Measurements from ENCODE around the gene BORCS6.

The BORCS6 gene

DNA sequence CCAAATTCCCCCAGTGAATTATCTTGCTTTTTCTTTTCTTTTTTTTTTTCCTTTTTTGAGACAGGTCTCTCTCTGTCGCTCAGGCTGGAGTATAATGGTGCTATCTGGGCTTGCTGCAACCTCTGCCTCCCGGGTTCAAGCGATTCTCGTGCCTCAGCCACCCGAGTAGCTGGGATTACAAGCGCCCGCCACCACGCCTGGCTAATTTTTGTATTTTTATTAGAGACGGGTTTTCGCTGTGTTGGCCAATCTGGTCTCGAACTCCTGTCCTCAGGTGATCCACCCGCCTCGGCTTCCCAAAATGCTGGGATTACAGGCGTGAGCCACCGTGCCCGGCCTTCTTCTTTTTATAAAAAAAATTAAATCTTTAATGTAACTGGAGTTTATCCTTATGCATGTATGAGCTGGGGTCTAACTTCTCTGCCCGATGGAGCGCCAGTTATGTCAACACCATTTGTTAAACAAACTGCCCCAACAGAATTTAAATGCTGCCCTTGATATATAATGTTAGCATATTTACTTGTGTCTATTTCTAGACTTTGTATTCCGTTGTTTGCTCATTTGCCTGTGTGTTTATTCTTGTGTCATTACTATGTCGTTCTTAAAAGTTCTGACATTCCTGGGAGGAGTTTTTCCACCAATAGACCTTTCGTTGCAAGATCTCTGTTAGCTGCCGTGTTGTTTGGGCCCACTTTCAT is 20.9 kb upstream of the BORCS6 start:
- no peak for DNase-seq

DNA sequence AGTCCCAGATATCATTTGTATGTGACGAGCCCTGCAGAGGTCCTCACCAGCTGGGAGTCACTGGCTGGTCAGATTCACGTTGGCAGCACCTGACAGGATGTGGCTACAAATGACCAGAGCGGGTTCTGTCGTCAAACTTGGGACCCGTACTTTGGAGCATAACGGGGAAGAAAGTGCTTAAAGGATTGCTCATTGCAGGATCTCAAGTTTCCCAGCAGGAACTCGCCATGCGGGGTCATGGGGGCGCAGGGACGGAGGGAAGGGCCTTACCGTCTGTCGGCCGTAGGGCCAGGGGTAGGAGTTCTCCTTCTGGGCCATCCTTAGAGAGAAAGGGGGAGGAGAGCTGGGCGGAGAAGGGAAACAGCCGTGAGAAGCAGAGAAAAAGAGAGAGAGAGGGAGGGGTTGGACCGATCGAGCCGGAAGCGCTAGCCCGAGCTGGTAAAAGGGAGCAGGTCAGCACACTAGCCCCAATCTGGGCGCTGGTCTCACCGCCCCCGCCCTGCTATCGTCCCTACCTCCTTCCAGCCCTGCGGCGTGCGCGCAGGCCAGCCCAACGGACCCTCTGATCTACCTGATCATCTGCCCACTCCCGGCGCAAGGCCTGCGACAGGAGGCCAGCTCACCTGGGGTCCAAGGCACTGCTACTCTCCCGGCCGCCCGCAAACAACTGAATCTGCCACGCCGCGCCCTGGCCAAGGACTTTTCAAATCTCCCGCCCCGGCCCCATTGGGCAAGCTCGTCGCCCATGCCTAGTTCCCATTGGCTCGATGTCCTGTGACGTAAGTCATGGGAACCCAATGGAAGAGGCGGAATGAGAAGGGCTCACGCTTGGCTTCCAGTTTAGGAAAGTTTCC is 20.2 kb upstream of the BORCS6 start, which contains the start of gene AURKB:
AURKB (minus strand) TSS at position 669 of the 854 bp plus-strand sequence; CDS start at position 318, 351 bp downstream.
- DNase-seq = peak; percentile 99

DNA sequence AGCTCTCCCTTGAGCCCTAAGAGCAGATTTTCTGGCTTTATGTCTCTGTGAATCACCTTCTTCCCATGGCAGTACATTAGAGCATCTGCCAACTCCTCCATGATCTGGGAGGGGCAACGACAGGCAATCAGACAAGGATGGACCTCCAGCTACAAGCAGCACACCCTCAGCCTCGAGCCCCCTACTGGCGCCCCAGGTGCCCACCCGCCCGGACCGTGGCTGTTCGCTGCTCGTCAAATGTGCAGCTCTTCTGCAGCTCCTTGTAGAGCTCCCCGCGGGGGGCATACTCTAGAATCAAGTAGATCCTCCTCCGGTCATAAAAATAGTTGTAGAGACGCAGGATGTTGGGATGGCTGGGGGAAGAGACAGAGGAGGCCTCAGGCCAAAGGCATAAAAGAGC is 16.6 kb upstream of the BORCS6 start:
- DNase-seq = no peak

DNA sequence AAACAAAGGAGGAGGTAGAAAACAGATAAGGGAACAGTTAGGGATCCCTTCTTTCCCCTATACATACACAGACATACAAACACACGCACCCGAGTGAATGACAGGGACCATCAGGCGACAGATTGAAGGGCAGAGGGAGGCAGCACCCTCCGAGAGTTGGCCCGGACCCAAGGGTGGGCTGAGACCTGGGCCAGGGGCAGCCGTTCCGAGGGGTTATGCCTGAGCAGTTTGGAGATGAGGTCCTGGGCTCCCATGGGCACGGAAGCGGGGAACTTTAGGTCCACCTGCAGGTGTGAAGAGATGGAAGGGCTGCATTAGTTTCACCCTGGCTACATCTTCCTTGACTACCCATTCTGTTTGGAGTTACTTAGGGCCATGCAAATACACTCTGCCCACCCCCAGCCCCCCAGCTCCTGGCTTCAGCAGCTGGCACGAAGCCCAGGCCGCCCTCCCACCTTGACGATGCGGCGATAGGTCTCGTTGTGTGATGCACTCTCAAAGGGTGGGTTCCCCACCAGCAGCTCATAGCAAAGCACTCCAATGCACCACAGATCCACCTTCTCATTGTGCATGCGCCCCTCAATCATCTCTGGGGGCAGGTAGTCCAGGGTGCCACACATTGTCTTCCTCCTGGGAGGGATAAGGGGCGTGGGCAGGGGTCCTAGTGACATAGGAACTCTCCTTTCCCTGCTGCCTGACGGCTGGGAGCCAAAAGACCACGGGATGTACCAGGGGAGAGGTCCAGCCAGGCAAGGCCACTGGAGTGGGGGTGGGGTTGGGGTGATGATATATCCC is 15.0 kb upstream of the BORCS6 start:
- no peak for DNase-seq

DNA sequence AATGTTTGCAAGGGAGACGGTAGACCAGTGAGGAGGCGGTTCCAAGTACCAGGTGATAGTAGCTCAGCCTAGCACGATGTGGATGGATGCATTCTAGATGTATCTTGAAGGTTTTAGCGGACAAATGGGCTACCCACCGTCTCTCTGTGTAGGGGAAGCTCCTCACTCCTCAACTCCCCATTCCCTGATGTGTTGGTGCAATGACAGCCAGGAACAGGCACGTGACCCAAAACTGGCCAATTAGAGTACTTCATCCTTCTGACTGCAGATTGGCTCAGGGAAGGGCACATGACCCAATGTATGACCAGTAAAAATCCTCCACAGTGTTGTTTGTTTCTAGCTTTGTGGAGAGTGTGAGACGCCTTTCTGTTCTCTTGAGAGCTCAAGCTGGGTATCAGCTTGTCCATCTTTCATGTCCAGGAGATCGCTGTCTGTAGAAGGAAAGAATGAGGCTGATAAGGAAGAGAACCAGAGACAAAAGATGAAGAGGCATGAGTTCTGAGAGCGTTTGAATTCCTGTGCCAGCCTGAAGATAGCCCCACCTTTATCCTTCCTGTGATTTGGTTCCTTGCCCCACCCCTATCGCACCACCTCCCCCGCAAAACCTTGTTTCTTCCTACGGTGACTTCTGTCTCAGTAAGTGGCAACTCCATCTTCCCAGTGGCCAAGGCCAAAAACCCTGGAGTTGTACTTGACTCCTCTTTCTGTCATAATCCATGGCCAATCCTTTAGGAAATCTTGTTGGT is 2.3 kb upstream of the BORCS6 start:
- DNase-seq = peak; percentile 97

DNA sequence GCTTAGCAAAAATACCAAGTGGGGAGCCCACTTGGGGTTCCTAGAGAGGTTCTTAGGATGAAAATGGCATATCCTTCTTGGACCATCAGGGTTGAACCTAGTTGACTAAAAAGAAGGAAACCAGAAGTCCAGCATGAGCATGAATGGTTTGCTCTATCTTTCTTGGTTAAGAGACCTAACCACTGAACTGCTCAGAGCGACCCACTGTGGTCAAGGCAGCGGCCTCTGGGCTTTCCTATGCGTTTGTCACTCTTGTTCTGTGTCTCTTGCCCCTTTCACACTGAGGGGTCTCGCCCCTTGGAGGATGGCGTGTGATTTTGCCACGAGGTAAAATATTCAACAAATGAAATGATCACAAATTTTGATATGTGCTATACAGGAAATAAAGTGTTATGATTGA is 526 bp upstream of the BORCS6 start:
- no peak for DNase-seq

DNA sequence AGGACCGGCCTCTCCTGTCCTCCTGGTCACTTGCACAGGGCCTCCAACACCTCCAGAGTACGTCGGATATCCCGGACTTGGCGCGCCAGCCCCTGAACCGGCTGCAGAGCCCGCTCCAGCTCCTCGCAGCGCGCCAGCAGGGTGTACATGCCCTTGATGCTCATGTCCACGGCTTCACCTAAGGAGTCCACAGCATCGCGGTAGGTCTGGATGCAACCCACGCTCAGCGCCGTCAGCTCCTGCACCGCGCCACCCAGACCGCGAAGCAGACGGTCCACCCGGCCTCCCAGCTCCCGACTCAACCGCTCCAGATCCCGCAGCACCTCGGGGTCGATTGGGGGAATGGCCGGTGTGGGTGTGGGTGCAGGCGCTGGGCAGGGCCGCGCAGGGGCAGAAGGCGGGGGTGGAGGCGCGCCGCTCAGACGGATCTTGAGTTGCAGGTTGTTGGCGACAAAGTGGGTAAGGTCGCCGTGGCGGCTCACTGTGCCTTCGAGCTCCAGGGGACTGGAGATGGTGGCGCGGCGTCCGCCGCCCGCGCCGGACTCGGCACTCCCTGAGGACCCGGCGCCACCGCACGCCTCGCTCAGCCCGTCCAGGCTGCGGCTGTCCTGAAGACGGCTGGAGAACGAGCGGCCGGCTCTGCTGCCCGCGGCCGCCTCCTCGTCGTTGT is 804 bp downstream of the BORCS6 start:
- peak; percentile 48 for DNase-seq

DNA sequence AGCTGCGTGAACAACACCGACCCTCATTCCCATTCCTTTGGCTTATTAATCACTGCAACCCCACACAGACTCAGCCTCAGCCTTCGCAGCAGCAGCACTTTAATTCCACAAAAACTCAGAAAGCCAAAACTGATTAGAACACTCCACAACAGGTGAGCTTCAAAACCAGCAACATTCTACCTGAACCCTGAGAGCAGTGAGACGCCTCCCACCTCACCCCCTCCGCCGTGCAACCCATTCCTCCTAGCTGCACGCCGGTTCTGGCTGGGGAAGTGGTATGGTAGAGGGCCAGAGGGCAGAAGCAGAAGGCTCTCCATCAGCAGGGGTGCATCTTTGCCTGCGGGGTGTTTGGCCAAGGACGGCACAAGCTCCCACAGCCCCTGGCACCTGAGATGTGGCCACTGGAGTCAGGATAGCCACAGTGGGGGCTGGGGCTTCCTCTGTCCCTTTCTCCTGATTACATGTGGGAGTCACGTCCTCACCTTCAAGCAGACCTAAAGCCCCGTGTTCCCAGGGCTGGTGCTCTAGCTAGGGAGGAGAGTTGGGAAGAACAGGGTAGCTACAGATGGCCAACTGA is 1.6 kb downstream of the BORCS6 start:
- no peak for DNase-seq

DNA sequence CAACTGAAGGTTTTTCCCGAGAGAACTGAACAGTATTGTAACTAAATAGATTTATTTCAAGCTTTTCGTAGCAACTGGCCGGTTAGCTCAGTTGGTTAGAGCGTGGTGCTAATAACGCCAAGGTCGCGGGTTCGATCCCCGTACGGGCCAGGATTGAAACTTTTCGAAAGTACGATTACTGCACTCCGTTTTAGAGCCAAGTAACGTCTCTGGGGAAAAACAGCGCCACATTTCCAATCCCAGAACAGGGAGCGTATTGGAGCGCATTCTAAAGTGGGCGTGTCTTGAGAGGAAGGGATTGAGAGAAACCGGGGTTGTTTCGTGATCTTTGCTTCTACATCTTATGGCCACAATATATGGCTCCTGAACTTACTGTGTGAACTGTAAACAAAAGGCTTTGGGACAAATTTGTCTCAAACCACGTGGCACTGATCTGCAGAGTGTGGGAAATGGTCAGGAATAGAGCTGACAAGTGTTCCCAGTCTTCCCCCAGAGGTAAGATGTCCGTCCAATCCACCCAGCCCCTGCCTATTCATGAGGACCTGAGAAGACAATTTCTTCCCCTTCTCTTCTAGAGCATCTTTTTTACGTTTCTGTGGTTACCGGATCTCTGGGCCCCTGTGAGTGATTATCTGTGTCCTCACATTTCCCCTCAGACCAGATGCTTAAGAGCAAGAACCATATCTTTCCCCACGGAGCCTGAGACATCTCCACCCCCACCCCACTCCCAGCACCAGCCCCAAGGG is 2.3 kb downstream of the BORCS6 start:
- peak; percentile 100 for DNase-seq

DNA sequence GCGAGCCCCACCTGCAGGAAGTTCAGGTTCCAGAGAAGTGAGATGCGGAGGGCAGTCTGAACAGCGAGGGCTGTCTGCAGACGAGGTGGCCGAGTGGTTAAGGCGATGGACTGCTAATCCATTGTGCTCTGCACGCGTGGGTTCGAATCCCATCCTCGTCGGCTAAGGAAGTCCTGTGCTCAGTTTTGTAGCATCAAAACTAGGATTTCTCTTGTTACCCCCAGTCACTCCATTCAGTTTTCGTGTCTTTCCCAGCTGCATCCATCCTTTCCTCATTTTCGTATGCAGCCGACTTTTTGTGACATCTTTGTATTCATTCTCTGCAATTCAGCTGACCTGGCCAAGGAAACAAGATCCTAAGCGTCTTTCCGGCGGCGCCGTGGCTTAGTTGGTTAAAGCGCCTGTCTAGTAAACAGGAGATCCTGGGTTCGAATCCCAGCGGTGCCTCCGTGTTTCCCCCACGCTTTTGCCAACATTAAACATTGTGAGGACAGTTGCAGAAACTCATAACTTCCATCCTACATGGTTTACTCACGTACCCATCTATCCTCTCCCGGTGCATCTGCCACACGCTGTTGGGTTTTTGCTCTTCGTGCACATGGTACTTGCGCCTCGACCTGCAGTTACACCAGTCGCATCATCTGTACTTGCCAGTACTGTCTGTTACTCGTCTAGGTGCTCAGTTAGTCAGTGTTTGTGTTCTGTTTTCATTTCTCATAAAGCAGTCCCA is 3.0 kb downstream of the BORCS6 start:
- DNase-seq = peak; percentile 99

DNA sequence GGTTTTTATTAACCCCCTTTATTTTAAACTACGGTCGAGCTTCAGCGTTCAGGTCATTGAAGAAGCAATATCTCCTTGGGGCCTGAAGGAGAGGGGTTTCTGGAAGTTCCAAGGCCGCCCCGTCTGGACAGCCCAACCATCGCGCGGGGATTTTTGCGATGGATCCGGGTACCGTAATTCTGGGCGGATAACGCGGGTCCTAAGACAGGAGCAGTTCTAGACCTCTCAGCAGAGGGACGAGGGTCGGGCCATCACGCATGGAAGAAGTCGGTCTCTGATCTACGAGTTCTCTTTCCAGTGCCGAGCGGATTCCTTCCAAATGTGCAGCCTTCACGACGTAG is 3.6 kb downstream of the BORCS6 start:
- DNase-seq = no peak

DNA sequence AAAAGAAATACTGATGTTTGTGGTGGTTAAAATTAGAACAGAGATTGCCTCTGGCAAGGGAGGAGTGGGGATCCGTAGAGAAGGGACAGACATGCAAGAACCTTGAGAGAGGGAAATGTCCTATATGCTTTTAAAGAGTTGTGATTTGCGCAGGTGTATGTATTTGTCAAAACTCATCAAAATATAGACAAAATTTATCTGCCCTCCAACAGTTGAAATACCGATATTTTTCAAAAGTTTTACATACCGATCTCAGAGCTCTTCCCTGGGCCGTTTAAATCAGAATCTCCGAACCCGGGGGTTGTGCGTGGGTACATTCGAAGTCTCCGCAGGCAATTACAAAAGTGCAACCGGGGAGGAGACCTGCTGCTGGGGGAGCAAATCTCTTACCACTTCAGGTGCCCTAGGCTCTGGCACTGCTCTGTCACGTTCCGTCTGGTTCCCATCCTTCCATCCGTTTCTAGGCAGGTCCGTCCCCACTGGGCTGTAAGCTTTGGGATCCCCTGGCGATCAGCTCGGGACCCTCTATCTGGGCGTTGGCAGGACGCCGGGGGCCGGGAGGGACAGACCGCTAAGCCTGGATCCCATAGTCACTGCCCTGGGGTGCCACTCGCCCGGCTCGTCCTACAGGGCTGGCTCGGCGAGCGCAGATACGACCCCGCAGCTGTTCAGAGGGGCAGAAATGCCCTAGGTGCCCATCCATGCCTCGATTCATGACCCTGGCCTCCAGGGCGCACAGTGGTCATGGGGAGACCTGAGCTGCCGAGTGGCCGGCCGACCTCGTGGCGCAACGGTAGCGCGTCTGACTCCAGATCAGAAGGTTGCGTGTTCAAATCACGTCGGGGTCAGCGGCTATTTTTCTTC is 4.2 kb downstream of the BORCS6 start:
- DNase-seq = peak; percentile 96

DNA sequence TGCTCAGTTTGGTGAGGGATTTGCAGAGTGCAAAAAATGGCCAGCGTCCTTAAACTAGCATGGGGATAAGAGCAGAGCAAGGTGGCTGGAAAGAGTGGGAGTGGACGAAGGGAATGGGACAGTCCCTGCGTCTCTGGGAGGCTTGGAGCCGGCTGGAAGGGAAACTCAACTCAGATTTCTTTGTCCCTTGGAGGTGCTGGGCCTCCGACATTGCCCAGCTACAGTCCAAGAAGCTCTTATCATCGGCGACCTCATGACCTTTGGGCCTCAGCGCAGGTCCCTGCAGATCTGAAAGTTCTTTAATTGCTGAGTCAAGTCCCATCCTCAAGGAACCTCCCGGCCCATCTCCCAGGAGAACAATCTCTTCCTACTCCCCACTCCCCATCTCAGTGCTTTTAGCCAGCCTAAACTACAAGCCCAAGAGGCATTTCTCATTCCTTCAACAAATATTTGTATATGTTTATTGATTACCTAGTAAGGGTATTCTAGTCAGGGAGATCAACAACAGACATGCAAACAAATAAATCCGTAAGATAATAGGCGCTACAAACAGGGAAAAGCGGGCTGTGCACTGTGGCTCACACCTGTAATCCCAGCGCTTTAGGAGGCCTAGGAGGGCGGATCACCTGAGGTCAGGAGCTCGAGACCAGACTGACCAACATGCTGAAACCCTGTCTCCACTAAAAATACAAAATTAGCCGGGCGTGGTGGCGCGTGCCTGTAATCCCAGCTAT is 12.8 kb downstream of the BORCS6 start:
- no peak for DNase-seq

DNA sequence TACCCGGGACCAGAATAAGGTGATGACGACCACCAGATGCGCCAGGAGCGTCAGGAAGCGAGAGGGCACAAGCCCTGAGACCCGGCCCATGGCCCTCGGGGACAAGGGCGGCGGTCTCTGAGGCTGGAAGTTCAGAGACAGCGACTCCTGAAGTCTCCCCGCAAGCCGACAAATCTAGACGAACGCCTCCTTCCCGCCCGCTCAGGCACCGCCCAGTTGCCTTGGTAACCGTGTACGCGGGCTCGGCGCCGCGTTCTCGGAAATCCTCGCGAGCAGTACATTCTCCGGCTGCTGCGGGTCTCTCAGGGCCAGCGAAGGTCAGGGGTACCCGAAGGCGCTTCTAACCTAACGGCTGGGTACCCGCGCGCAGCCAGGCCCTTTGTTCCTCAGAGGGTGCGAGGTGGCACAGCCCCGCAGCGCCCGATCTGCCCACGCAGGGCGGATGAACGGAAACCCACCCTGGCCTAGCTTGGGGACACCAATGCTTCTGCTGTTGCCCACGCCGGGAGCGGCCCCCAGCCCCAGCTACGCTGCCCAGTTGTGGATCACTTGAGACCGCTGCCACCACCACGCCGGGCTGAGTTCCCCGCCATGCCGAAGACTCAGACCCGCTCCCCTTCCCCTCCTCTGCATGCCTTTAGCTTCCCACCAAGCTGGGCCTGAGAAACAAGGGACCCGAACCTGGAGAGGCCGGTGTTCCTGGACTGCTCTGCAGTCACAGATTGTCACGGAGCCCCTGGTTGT is 13.6 kb downstream of the BORCS6 start, which contains the start of gene TMEM107:
TMEM107 (minus strand) TSS at position 184 of the 744 bp plus-strand sequence; CDS start at position 90, 94 bp downstream.
- DNase-seq = peak; percentile 96

DNA sequence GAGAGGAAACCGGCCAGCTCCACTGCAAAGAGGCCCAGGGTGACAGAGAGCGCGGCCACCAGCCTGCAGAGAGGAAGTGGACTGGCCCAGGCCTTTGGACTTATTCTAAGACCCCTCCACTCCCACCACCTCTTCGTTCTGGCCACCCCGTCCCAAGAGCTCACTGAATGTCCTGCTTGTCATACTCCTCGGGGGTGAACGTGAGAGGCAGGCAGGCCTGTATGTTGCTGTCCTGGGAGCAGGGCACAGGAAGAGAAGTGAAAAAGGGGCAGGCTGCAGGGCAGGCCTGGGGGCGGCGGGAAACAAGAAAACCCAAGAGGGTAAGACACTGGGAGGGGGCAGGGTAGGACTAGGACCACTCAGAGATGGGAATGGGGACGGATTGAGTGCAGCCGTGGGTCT is 14.2 kb downstream of the BORCS6 start:
- no peak for DNase-seq

DNA sequence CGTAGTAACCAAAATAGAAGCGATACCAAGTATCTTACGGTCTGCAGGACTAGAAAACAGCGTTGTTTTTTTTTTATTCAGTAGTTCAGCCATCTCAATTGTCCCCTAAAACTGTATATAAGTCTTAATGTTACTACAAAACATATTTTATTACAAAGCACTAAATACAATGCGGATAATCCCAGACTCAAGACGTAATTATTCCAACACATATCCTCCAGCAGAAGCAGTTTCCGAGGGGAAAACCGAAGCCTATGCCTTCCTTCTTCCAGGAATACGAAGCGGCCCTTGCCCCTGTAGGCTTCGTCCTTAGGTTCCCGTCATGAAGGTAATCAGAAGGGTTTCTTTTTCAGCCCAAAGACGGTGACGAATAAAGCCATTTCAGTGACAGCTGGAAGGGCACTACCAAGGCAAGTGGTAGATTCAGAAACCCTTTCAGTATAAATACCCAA is 16.1 kb downstream of the BORCS6 start:
- no peak for DNase-seq

DNA sequence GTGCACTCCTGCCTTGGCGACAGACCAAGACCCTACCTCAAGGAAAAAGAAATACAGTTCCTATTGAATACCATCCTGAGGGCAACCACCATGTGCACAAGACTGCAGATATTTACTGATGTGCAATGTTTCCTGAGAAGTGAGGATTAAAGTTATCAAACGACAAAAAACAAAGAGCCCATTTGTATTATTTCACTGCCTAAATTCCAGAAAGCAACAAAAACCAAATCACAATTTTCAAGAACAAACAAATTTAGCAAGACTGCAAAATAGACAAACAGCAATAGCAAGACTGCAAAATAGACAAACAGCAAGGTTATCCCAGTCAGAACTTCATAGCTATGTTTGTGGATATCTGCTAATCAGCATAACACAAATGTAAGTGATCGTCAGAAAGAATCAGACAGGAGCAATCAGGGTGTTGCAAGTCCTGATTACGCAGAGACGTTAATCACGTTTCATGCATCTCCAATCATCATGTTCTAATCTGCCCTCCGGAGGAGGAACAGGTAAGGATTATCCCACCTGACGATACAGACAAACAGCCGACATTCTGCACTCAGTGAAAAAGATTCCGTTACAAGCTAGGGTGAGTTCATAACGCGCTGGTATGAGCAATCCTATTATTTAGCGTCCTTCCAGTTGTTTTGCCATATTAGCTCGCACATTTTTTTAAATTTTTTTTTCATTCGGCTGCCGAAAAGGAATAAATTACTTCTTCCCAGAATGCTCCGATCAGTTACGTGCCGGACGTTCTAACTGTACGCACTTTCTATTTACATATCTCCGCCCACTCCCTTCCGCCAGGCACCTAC is 16.7 kb downstream of the BORCS6 start:
- DNase-seq = peak; percentile 97
